Common myeloid progenitor, CD34-positive (primary cell): ENCODE measurements around the gene WHRN.

Experiments
- CTCF ChIA-PET: fragments of 350-600 bp; sonication (Branson Sonifier 250); formaldehyde crosslinking; loops from one replicate; lab custom pipeline; 2021; ENCODE audit warnings: antibody characterized with exemption; lab: Charles Lee
- POLR2A ChIA-PET: fragments of 350-600 bp; sonication (Branson Sonifier 250); formaldehyde crosslinking; loops from one replicate; lab custom pipeline; 2021; ENCODE audit warnings: antibody characterized with exemption; lab: Charles Lee
- DNase-seq, 3 donors: peaks; one replicate each; pipeline versions ENCODE4 v3.0.0 to v3.0.0-alpha.2; 2013
- H3K27ac ChIP-seq, 2 experiments: 1 replicate in 1 of 2; 2 replicates in 1 of 2; pipeline ENCODE4 v1.7.0; 2013; ENCODE audit warnings: inconsistent platforms in 2 of 2, low read length in 2 of 2, mild to moderate bottlenecking in 2 of 2, low read depth in 1 of 2, moderate library complexity in 1 of 2; ENCODE audit not compliant: severe bottlenecking in 2 of 2, insufficient read depth in 1 of 2, poor library complexity in 1 of 2
- H3K27me3 ChIP-seq, 5 experiments: replicated peaks in 2 of 5; 1 replicate in 3 of 5; 2 replicates in 2 of 5; pipeline versions ENCODE4 v1.6.1 to v1.7.0; 2013; ENCODE audit warnings: low read length in 4 of 5, mild to moderate bottlenecking in 2 of 5, moderate library complexity in 2 of 5, inconsistent platforms in 1 of 5; ENCODE audit not compliant: insufficient read depth in 5 of 5, control insufficient read depth in 4 of 5
- H3K36me3 ChIP-seq, 4 experiments: 1 replicate in 2 of 4; 2 replicates in 2 of 4; pipeline versions ENCODE4 v1.6.1 to v1.7.0; 2013; ENCODE audit warnings: low read length in 3 of 4, control low read depth in 1 of 4, mild to moderate bottlenecking in 1 of 4; ENCODE audit not compliant: control insufficient read depth in 4 of 4, insufficient read depth in 4 of 4
- H3K4me1 ChIP-seq, 4 experiments: 1 replicate in 3 of 4; 2 replicates in 1 of 4; pipeline versions ENCODE4 v1.6.1 to v1.7.1; 2013; ENCODE audit warnings: low read length in 3 of 4, mild to moderate bottlenecking in 3 of 4, control low read depth in 1 of 4, inconsistent platforms in 1 of 4, moderate library complexity in 1 of 4; ENCODE audit not compliant: control insufficient read depth in 4 of 4, insufficient read depth in 4 of 4; ENCODE audit errors: control extremely low read depth in 1 of 4
- H3K4me3 ChIP-seq, 7 experiments: 1 replicate in 4 of 7; 2 replicates in 3 of 7; pipeline versions ENCODE4 v1.5.1 to v1.7.0; 2013; ENCODE audit warnings: mild to moderate bottlenecking in 7 of 7, low read length in 6 of 7, moderate library complexity in 6 of 7, inconsistent platforms in 2 of 7, low read depth in 2 of 7, control low read depth in 1 of 7; ENCODE audit not compliant: insufficient read depth in 4 of 7, control insufficient read depth in 1 of 7; ENCODE audit errors: extremely low read depth in 1 of 7
- H3K9me3 ChIP-seq, 5 experiments: 1 replicate in 4 of 5; 2 replicates in 1 of 5; pipeline versions ENCODE4 v1.6.1 to v1.7.1; 2013; ENCODE audit warnings: low read length in 4 of 5, mild to moderate bottlenecking in 2 of 5, inconsistent platforms in 1 of 5, low read depth in 1 of 5, moderate library complexity in 1 of 5; ENCODE audit not compliant: control insufficient read depth in 4 of 5, insufficient read depth in 2 of 5; ENCODE audit errors: control extremely low read depth in 1 of 5
- WGBS: methylation state at CpG from one replicate; pipeline ENCODE4 v1.1.5; 2013; ENCODE audit not compliant: insufficient coverage; 5-methylcytosine and 5-hydroxymethylcytosine counted together

The WHRN gene

DNA sequence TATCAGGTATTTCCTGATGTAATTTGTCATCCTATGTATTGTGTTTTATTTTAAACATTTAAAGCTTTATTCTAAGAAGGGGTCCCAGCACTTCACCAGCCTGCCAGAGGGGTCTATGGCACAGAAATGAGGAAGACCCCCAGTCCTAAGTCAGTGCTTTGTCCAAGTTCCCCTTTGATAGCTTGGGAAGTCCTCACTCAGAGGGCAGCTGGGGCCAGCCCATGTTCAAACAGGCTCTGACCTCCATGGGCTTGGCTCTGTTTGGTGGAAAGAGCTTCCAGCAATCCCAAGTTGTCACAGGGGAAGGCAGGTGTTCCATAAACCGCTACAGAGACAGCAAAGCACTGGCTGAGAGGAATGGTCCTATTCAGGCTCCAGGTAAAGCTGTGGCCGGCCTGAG lies 90.9 kb downstream of the WHRN start:
- ChIA-PET CTCF (interaction anchor here (1.3 to 3.4 kb wide), 5 partner anchors 9 to 239 kb away, joined by 3 to 15 read pairs (median 5); no protein-coding TSS in a partner anchor), POLR2A (no interaction called here)
- no peaks in the 10 kb centered on the region for H3K36me3 ChIP-seq
- H3K9me3 ChIP-seq, result no peaks in the 10 kb centered on the region
- H3K27me3 ChIP-seq, result no peaks in the 10 kb centered on the region
- H3K4me3 ChIP-seq, result no peak overlapping the region
- H3K27ac ChIP-seq, result no peak overlapping the region
- H3K4me1 ChIP-seq, result peaks cover 0 to 14% (median 5%) of the 10 kb centered on the region in 4 experiments
- WGBS, result 100% methylated on average over 2 of the region's 2 CpGs
- no peak for DNase-seq

DNA sequence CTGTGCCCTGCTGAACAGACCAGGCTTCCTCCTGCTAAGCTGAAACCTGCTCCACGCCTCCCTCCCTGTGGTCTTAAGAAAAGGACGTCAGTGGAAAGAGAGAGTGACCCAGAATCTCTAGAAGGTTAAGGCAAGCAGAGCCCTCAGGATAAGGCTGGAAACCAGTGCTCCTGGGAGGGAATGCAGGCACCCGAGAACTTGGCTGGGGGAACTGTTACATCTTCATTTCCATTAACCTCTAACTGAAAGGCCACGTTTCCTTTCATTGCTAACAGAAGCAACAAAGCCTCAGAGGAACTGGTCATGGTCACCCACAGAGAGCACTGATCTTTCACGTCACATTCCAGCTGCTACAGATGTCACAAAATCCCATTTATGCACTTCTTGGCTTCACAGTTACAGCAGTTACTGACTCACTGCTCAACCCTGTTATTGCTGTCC lies 91.4 kb downstream of the WHRN start:
- Histone ChIP-seq H3K9me3 (no peaks in the 10 kb centered on the region), H3K4me3 (no peak overlapping the region), H3K27ac (no peak overlapping the region), H3K36me3 (no peaks in the 10 kb centered on the region), H3K4me1 (peaks cover 0 to 18% (median 6%) of the 10 kb centered on the region in 4 experiments), H3K27me3 (no peaks in the 10 kb centered on the region)
- 67% methylated on average over 4 of the region's 5 CpGs for WGBS
- no peak for DNase-seq
- ChIA-PET CTCF (interaction anchor here (1.3 to 3.4 kb wide), 5 partner anchors 8 to 239 kb away, joined by 3 to 15 read pairs (median 4); no protein-coding TSS in a partner anchor), POLR2A (interaction anchor here (0.5 kb wide), 1 partner anchor 516 kb away, joined by 7 read pairs; no protein-coding TSS in a partner anchor)

GRCh38 chr9:114412048-114412683 lies 93.1 kb downstream of the WHRN start:
- ChIA-PET POLR2A (no interaction called here), CTCF (interaction anchor here (0.6 to 1.2 kb wide), 4 partner anchors 9 to 239 kb away, joined by 3 to 5 read pairs (median 4); no protein-coding TSS in a partner anchor)
- no peak for DNase-seq
- no peaks in the 10 kb centered on the region for H3K27me3 ChIP-seq
- no peaks in the 10 kb centered on the region for H3K9me3 ChIP-seq
- H3K27ac ChIP-seq, result no peak overlapping the region
- H3K4me3 ChIP-seq, result no peak overlapping the region
- H3K36me3 ChIP-seq, result no peaks in the 10 kb centered on the region
- WGBS, result 96% methylated on average over 12 of the region's 12 CpGs
- peaks cover 0 to 18% (median 6%) of the 10 kb centered on the region in 4 experiments for H3K4me1 ChIP-seq

DNA sequence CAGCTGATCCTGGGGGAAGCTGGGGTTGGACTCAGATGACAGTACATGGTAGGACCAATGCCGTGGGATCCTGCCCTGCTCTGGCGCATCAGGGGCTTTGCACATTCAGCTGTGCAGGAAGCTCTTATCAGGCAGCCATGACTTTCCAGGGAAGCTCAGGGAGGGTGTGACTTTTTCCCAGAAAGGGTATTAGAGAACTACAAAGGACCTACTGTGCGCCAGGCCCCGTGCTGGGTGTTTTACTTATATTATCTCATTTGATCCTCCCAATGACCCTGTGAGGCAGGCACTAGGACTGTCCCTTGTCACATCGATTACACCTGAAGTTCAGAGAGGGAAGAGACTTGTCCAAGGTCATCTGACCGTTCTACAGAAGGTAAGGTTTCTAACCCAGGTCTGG lies 93.8 kb downstream of the WHRN start:
- no peaks in the 10 kb centered on the region for H3K27me3 ChIP-seq
- DNase-seq, result no peak
- peaks cover 0 to 18% (median 6%) of the 10 kb centered on the region in 4 experiments for H3K4me1 ChIP-seq
- no peak overlapping the region for H3K4me3 ChIP-seq
- H3K36me3 ChIP-seq, result no peaks in the 10 kb centered on the region
- ChIA-PET POLR2A (no interaction called here), CTCF (interaction anchor here (1.1 to 1.2 kb wide), 3 partner anchors 8 to 77 kb away, joined by 3 to 5 read pairs (median 4); no protein-coding TSS in a partner anchor)
- no peaks in the 10 kb centered on the region for H3K9me3 ChIP-seq
- no peak overlapping the region for H3K27ac ChIP-seq
- 100% methylated on average over 5 of the region's 6 CpGs for WGBS

DNA sequence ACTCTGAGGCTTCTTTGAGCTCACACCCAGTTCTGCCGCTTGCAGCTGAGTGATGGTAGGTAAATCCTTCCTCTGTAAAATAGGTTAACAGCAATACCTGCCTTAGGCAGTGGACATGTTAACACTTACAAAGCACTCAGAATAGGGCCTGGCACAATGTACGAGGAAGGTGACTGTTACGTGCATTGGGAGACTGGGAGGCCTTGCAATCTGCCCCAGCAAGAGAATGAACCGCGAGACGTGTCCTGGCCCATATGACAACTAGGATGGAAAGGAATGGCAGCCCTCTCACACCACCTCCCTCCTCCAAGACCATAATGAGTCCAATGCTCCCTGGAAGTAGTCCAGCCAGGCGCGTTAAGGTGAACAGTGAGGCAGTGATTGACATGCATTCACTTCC lies 94.4 kb downstream of the WHRN start:
- POLR2A ChIA-PET, result no interaction called here
- WGBS, result 96% methylated on average over 7 of the region's 8 CpGs

GRCh38 chr9:114409842-114410241 lies 95.4 kb downstream of the WHRN start:
- ChIA-PET CTCF (interaction anchor here (1.0 to 11.4 kb wide), 5 partner anchors 11 to 512 kb away, joined by 3 to 110 read pairs (median 43); no protein-coding TSS in a partner anchor), POLR2A (no interaction called here)
- Histone ChIP-seq H3K27ac (no peak overlapping the region), H3K4me1 (peaks cover 0 to 18% (median 9%) of the 10 kb centered on the region in 4 experiments), H3K4me3 (no peak overlapping the region), H3K36me3 (no peaks in the 10 kb centered on the region), H3K27me3 (no peaks in the 10 kb centered on the region), H3K9me3 (no peaks in the 10 kb centered on the region)
- 90% methylated on average over 3 of the region's 5 CpGs for WGBS
- DNase-seq, result no peak

More for the DNA sequence above, 94.4 kb downstream of the WHRN start:
- Histone ChIP-seq H3K4me3 (no peak overlapping the region), H3K36me3 (no peaks in the 10 kb centered on the region), H3K27me3 (no peaks in the 10 kb centered on the region), H3K27ac (no peak overlapping the region), H3K4me1 (peaks cover 0 to 18% (median 6%) of the 10 kb centered on the region in 4 experiments), H3K9me3 (no peaks in the 10 kb centered on the region)
- no peak for DNase-seq
- CTCF ChIA-PET, result interaction anchor here (1.0 to 11.4 kb wide), 5 partner anchors 10 to 242 kb away, joined by 3 to 84 read pairs (median 4); no protein-coding TSS in a partner anchor
